Fibroblast of lung (primary cell): Measurements from ENCODE around the gene DCK.

Experiments used
- EZH2 ChIP-seq: IDR thresholded peaks from 2 replicates; pipeline ENCODE4 v1.5.1; 2012; ENCODE audit warnings: low read length, control low read depth, mild to moderate bottlenecking; ENCODE audit errors: missing control alignments
- TF ChIP-seq, protein P1 (sequence below), 2 donors: IDR thresholded peaks in 1 of 2; conservative IDR thresholded peaks in 1 of 2; 1 replicate in 1 of 2; 2 replicates in 1 of 2; pipeline ENCODE4 v1.5.1; 2011 to 2012; ENCODE audit warnings: low read length in 2 of 2, control low read depth in 1 of 2, inconsistent platforms in 1 of 2, low read depth in 1 of 2, mild to moderate bottlenecking in 1 of 2

DNA sequence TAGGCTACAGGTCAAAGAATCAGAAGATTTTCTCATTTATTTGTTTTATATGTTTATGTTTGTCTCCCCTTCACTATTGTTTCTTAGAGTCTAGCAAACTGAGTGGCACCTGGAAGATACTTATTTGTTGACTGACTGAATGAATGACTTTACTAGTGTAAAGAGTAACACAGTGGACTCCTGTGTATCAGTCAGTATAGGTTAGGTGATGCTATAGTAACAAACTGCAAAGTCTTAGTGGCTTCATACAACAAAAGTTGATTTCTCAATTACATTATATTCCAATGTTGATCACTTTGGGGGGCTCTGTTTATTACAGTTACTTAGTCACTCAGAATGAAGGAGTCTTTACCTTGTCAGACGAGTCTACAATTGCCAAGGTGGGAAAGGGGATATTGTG is 76.6 kb downstream of the DCK start:
- TF ChIP-seq, protein P1, sequence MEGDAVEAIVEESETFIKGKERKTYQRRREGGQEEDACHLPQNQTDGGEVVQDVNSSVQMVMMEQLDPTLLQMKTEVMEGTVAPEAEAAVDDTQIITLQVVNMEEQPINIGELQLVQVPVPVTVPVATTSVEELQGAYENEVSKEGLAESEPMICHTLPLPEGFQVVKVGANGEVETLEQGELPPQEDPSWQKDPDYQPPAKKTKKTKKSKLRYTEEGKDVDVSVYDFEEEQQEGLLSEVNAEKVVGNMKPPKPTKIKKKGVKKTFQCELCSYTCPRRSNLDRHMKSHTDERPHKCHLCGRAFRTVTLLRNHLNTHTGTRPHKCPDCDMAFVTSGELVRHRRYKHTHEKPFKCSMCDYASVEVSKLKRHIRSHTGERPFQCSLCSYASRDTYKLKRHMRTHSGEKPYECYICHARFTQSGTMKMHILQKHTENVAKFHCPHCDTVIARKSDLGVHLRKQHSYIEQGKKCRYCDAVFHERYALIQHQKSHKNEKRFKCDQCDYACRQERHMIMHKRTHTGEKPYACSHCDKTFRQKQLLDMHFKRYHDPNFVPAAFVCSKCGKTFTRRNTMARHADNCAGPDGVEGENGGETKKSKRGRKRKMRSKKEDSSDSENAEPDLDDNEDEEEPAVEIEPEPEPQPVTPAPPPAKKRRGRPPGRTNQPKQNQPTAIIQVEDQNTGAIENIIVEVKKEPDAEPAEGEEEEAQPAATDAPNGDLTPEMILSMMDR (conservative IDR thresholded peaks at IDR 0.05 in 1 of 2, IDR thresholded peaks at IDR 0.05 in 1 of 2; ENCODE audit: low read depth in 1 of 2, low read length in 2 of 2) = no peak
- TF ChIP-seq EZH2 = no peak
